BLaER1 treated with 17β-estradiol and CSF1 and Interleukin-3, amounts not matched to agents 10 nM and 100 nM (cell line): Measurements from ENCODE around the gene AKAP10.
"Not testable (repeated sequence)": the region's sequence is repeated elsewhere in the genome, so short reads cannot be mapped to it uniquely, and the experiment has no call there.

ENCODE experiments used
- H3K27ac ChIP-seq, 11 experiments: shearing (Covaris generic); formaldehyde crosslinking; 2 replicates each; pipeline ENCODE4 v1.8.1; 2022
- H3K27me3 ChIP-seq, 11 experiments: shearing (Covaris generic); formaldehyde crosslinking; 2 replicates each; pipeline ENCODE4 v1.8.1; 2022
- H3K36me3 ChIP-seq, 11 experiments: shearing (Covaris generic); formaldehyde crosslinking; 2 replicates each; pipeline ENCODE4 v1.8.1; 2022
- H3K4me1 ChIP-seq, 10 experiments: shearing (Covaris generic); formaldehyde crosslinking; 2 replicates each; pipeline ENCODE4 v1.8.1; 2022
- H3K4me2 ChIP-seq, 11 experiments: shearing (Covaris generic); formaldehyde crosslinking; 2 replicates each; pipeline ENCODE4 v1.8.1; 2022
- H3K4me3 ChIP-seq, 10 experiments: shearing (Covaris generic); formaldehyde crosslinking; 2 replicates each; pipeline ENCODE4 v1.8.1; 2022
- H3K9ac ChIP-seq, 11 experiments: shearing (Covaris generic); formaldehyde crosslinking; 2 replicates each; pipeline ENCODE4 v1.8.1; 2022
- H3K9me3 ChIP-seq, 11 experiments: shearing (Covaris generic); formaldehyde crosslinking; replicated peaks in 1 of 11; 2 replicates each; pipeline ENCODE4 v1.8.1; 2022
- H4K20me1 ChIP-seq, 11 experiments: shearing (Covaris generic); formaldehyde crosslinking; 2 replicates each; pipeline ENCODE4 v1.8.1; 2022
- Cebpa-rat ChIP-seq, 11 experiments: shearing (Covaris generic); IDR thresholded peaks; 2 replicates each; pipeline ENCODE4 v1.8.1; 2022

AKAP10 gene, protein sequence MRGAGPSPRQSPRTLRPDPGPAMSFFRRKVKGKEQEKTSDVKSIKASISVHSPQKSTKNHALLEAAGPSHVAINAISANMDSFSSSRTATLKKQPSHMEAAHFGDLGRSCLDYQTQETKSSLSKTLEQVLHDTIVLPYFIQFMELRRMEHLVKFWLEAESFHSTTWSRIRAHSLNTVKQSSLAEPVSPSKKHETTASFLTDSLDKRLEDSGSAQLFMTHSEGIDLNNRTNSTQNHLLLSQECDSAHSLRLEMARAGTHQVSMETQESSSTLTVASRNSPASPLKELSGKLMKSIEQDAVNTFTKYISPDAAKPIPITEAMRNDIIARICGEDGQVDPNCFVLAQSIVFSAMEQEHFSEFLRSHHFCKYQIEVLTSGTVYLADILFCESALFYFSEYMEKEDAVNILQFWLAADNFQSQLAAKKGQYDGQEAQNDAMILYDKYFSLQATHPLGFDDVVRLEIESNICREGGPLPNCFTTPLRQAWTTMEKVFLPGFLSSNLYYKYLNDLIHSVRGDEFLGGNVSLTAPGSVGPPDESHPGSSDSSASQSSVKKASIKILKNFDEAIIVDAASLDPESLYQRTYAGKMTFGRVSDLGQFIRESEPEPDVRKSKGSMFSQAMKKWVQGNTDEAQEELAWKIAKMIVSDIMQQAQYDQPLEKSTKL

DNA sequence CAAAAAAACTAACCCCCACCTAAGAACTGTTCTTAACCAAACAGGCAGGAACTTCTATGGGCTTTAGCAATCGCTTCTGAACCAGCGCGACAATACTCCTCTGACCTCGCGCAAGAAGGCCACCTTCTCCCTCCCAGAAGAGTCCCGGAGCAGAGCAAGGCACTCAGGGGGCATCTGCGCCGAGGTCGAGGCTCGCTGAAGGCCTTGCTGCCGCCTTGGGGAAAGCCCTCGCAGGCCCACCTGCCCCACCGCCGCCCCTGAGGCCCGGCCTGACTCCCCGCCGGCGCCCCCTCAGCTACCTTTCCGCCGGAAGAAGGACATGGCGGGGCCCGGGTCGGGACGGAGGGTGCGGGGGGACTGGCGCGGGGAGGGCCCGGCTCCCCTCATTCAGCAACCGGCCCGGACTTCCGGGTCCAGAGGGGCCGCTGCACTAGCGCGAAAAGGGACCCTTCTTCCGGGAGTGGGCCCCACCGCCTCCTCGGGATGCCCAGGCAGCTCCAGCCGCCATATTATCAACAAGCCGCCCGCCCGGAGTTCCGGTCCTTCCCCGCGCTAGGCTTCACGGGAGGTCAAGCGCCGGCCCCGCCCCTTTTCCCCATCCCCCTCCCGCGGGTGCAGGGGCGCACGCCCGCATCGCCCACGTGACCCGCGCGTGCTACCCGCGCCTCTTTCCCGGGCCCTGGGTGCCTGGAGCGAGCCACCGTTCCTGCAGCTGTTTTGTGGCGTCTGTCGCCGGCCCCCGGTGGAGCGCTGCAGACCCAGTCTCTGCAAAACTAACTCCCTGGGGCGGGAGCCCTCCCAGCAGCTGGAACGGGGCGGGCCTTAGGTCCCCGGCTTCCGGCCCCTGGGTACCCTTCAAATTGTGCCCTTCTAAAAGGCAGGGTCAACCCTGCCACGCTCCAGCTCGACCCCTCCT lies at the start of gene AKAP10:
Gene AKAP10, minus strand, starts transcription at position 536 of the 916 bp plus-strand sequence. Its CDS starts 149 bp downstream, at position 387.
- Histone ChIP-seq H3K4me3 (peak within 1 kb of the TSS; percentile 79 to 88 (median 85)), H3K9ac (peak within 1 kb of the TSS; percentile 98 to 100 (median 99)), H3K4me2 (peak within 1 kb of the TSS; percentile 74 to 98 (median 88)), H3K27me3 (no peaks in the 10 kb centered on the region), H3K27ac (peak within 1 kb of the TSS; percentile 99 to 100 (median 100)), H3K4me1 (peaks cover 33 to 73% (median 49%) of the 10 kb centered on the region in 10 experiments), H3K36me3 (peaks cover 28 to 40% (median 36%) of the 10 kb centered on the region in 11 experiments), H3K9me3 (peaks cover 0 to 17% (median 5%) of the 10 kb centered on the region in 11 experiments; a peak in 10 of 22 replicates), H4K20me1 (peaks cover 0 to 36% (median 9%) of the 10 kb centered on the region in 11 experiments; a peak in 12 of 22 replicates)
- TF ChIP-seq Cebpa-rat (IDR thresholded peaks at IDR 0.05), result no peak

DNA sequence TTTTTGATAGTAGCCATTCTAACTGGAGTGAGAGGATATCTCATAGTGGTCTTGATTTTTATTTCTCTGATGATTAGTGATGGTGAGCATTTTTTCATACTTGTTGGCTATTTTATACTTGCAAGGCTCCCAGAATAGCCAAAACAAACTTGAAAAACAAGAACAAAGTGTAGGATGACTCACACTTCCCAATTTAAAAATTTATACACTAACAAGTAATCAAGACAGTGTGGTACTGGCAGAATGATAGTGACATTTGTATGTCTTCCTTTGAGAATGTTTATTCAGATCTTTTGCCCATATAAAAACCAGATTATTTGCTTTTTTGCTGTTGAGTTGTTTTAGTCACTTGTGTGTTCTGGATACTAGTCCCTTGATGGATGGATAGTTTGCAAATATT lies 49.3 kb upstream of the AKAP10 start:
- TF ChIP-seq Cebpa-rat (IDR thresholded peaks at IDR 0.05), result no peak
- Histone ChIP-seq H3K4me1 (peaks cover 0 to 58% (median 19%) of the 10 kb centered on the region in 10 experiments; a peak in 13 of 20 replicates), H3K4me2 (peak overlapping the region in 6 of 11 experiments; percentile 6 to 80 (median 52); a peak in 10 of 22 replicates), H3K36me3 (no peaks in the 10 kb centered on the region), H3K27me3 (no peaks in the 10 kb centered on the region), H3K9ac (no peak overlapping the region), H3K27ac (peak overlapping the region in 4 of 11 experiments; percentile 42 to 55 (median 48); a peak in 7 of 22 replicates), H4K20me1 (no peaks in the 10 kb centered on the region), H3K4me3 (no peak overlapping the region), H3K9me3 (no peaks in the 10 kb centered on the region)

DNA sequence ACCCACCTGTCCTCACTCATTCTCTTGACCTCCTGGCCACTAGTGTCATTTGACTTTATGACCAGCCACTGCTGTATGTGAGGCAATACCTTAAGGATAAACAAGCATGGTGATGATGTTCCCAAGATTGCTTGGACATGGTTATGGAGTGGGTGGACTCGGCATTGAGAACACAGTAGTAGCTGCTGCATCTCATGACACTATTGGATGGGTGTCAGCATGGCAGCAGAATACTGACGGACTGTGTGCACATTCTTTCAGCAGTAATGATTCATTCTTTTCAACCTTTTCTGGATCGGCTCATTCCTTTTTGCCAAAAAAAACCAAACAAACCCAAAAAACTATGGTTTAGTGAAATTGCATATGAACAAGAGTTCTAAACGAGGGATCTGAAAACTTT lies 45.1 kb upstream of the AKAP10 start:
- peaks cover 0 to 3% (median 0%) of the 10 kb centered on the region in 11 experiments; a peak in 1 of 22 replicates for H3K9me3 ChIP-seq
- H3K4me3 ChIP-seq, result no peak overlapping the region
- TF ChIP-seq Cebpa-rat (IDR thresholded peaks at IDR 0.05), result no peak
- peaks cover 0 to 28% (median 9%) of the 10 kb centered on the region in 10 experiments; a peak in 11 of 20 replicates for H3K4me1 ChIP-seq
- no peak overlapping the region for H3K9ac ChIP-seq
- no peaks in the 10 kb centered on the region for H4K20me1 ChIP-seq
- no peak overlapping the region for H3K27ac ChIP-seq
- no peaks in the 10 kb centered on the region for H3K36me3 ChIP-seq
- no peaks in the 10 kb centered on the region for H3K27me3 ChIP-seq
- H3K4me2 ChIP-seq, result no peak overlapping the region

DNA sequence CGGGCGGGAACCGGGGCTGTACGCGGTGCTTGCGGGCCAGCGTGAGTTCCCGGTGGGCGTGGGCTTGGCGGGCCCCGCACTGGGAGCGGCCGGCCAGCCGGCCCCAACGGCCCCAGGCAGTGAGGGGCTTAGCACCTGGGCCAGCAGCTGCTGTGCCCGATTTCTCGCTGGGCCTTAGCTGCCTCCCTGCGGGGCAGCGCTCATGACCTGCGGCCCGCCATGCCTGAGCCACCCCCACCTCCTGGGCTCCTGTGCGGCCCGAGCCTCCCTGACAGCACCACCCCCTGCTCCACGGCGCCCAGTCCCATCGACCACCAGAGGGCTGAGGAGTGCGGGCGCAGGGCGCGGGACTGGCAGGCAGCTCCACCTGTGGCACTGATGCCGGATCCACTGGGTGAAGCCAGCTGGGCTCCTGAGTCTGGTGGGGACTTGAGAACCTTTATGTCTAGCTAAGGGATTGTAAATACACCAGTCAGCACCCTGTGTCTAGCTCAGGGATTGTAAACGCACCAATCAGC lies 38.9 kb upstream of the AKAP10 start:
- H3K4me1 ChIP-seq, H4K20me1 ChIP-seq, H3K4me3 ChIP-seq, H3K27ac ChIP-seq, H3K36me3 ChIP-seq, H3K4me2 ChIP-seq, H3K27me3 ChIP-seq, H3K9ac ChIP-seq: not testable (repeated sequence)
- H3K9me3 ChIP-seq, result peaks cover 12 to 26% (median 19%) of the 10 kb centered on the region in 11 experiments

DNA sequence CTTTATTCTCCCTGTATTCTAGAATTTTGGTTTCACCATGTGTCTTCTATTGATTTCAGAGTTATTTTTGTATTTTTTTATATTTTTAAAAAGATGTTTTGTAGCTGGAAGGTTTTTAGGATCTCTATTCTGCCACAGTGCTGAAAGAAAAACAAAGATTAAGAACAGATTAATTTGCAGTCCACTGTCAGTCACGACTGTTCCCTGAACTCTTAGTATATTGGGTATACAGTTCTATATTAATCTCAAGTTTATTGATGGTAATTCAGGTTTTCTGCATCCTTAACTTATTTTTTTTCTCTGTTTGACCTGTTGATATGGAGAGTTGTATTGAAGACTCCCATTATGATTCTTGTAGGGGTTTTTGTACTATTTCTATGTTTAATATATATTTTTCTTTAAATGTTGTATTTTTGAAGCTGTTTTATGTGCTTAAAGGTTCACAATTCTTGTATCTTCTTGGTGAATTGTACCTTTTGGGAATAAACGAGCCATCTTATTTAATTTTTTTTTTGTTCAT lies 34.4 kb upstream of the AKAP10 start:
- no peak overlapping the region for H3K4me2 ChIP-seq
- H3K27ac ChIP-seq, result no peak overlapping the region
- no peak for TF ChIP-seq Cebpa-rat (IDR thresholded peaks at IDR 0.05)
- H4K20me1 ChIP-seq, result no peaks in the 10 kb centered on the region
- no peaks in the 10 kb centered on the region for H3K36me3 ChIP-seq
- H3K27me3 ChIP-seq, result peaks cover 11 to 44% (median 30%) of the 10 kb centered on the region in 11 experiments; a peak in 21 of 22 replicates
- peaks cover 0 to 17% (median 10%) of the 10 kb centered on the region in 10 experiments; a peak in 16 of 20 replicates for H3K4me1 ChIP-seq
- no peak overlapping the region for H3K9ac ChIP-seq
- no peak overlapping the region for H3K4me3 ChIP-seq
- peaks cover 9 to 22% (median 16%) of the 10 kb centered on the region in 11 experiments for H3K9me3 ChIP-seq

DNA sequence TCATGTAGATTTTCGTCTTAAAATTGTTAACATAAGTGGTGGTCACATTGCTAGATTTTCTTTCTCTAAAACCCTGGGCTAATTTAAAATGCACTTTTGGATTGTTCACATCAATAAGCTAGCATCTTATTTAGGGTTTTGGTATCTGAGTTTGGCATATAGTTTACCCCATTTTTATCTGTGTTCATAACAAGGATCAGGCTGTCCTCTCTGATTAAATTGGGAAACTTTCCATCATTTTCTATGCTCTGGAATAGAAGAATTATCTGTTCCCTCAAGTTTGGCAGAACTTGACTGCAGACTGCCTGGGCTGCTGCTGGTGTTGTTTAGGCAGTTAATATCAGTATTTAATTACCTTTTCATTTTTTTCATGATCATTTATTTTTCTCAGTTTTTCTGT lies 33.3 kb upstream of the AKAP10 start:
- no peak overlapping the region for H3K27ac ChIP-seq
- H3K9ac ChIP-seq, result no peak overlapping the region
- TF ChIP-seq Cebpa-rat (IDR thresholded peaks at IDR 0.05), result no peak
- H3K9me3 ChIP-seq, result peaks cover 0 to 10% (median 5%) of the 10 kb centered on the region in 11 experiments; a peak in 12 of 22 replicates
- no peaks in the 10 kb centered on the region for H4K20me1 ChIP-seq
- peak overlapping the region in 2 of 11 experiments; percentile 97 to 99; a peak in 2 of 22 replicates for H3K4me2 ChIP-seq
- H3K4me1 ChIP-seq, result peaks cover 0 to 17% (median 10%) of the 10 kb centered on the region in 10 experiments; a peak in 16 of 20 replicates
- H3K36me3 ChIP-seq, result no peaks in the 10 kb centered on the region
- peaks cover 11 to 44% (median 30%) of the 10 kb centered on the region in 11 experiments; a peak in 21 of 22 replicates for H3K27me3 ChIP-seq
- H3K4me3 ChIP-seq, result no peak overlapping the region

DNA sequence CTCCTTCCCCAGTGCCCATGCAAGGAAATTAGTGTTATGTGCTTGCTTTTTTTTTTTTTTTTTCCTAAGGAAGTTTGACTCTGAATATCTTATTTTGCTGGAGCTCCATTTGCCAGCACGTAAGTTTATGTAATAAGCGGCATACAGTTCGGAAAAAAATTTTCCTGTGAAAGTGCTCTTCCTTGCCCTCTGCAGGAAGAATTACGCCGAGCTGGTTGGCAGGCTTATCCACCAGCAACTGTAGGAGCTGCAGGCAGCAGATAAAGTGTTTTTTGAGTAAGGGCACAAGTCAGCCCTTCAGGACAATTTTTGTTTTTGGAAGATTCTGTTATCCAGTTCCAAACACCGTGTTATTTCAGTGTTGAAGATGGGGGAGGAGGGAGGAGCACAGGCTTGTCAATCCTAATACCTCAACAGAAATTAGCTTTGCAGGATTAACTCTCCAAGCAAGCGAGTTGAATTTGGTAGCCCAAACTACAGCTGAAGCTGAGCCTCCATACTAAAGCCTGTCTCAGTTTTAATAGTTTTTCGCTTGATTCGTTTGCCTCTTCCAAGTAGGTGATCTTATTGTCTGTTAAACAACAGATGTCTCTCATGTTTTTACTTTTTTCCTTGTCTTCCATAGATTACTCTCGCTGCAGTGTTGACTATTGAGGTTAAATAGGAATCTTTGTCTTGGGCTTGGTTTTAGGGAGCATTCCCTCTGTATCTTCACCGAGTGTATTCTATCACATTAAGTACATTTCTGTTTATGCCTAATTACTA lies 32.7 kb upstream of the AKAP10 start:
- peak overlapping the region in 5 of 11 experiments; percentile 46 to 62 (median 52); a peak in 7 of 22 replicates for H3K27ac ChIP-seq
- peaks cover 0 to 10% (median 4%) of the 10 kb centered on the region in 11 experiments; a peak in 9 of 22 replicates for H3K9me3 ChIP-seq
- peaks cover 0 to 17% (median 10%) of the 10 kb centered on the region in 10 experiments; a peak in 16 of 20 replicates for H3K4me1 ChIP-seq
- no peak for TF ChIP-seq Cebpa-rat (IDR thresholded peaks at IDR 0.05)
- H4K20me1 ChIP-seq, result no peaks in the 10 kb centered on the region
- peak overlapping the region; percentile 72 to 92 (median 80) for H3K4me3 ChIP-seq
- peak overlapping the region; percentile 56 to 82 (median 76); a peak in 21 of 22 replicates for H3K9ac ChIP-seq
- H3K4me2 ChIP-seq, result peak overlapping the region; percentile 97 to 100 (median 99)
- H3K36me3 ChIP-seq, result no peaks in the 10 kb centered on the region
- peaks cover 11 to 44% (median 30%) of the 10 kb centered on the region in 11 experiments; a peak in 21 of 22 replicates for H3K27me3 ChIP-seq
